ENCODE data around the gene TLL1. TPM values are rescaled to one million over a fixed set of nuclear protein-coding genes. Genes with fewer than 3 reads are reported as not detected.

Gene TLL1
- total RNA-seq, 1 experiment from 2014 or later: not detected

- Mint-ChIP-seq H3K4me1 (no peaks in the 10 kb centered on the region), H3K27me3 (ENCODE audit: low read depth) (no peaks in the 10 kb centered on the region), H3K27ac (no peak overlapping the region), H3K9me3 (no peaks in the 10 kb centered on the region; a peak in 1 of 5 replicates), H3K36me3 (ENCODE audit: insufficient read depth in 1 of 3, low read depth in 3 of 3) (peaks cover 0 to under 1% (median 0%) of the 10 kb centered on the region in 3 experiments; a peak in 2 of 7 replicates), H3K4me3 (no peak overlapping the region)
- no peak overlapping the region for H2BK20ac ChIP-seq (ENCODE audit: low read depth, low read length, poor library complexity, severe bottlenecking)
- no peak overlapping the region for H3K4ac ChIP-seq (ENCODE audit: low read depth, low read length)
- H2BK5ac ChIP-seq (ENCODE audit: insufficient read length, low read length): no peak overlapping the region
- no peak overlapping the region for H3K9ac ChIP-seq (ENCODE audit: extremely low read depth, insufficient read length, low read length)
- no CpG with 5 or more reads among the region's 1 CpG for WGBS (ENCODE audit: extremely low coverage, insufficient read length, low lambda C conversion rate)
- H3K27me3 ChIP-seq (ENCODE audit: insufficient read depth, low read length): no peaks in the 10 kb centered on the region
- no peaks in the 10 kb centered on the region for H3K9me3 ChIP-seq (ENCODE audit: control insufficient read depth, low read depth, low read length)
- no peak overlapping the region for H3K18ac ChIP-seq (ENCODE audit: insufficient read length, low read depth, low read length)
- no peak overlapping the region for H4K8ac ChIP-seq (replicated peaks; ENCODE audit: insufficient read length, low read depth, low read length)
- no peaks in the 10 kb centered on the region for H3K79me2 ChIP-seq (ENCODE audit: insufficient read depth, low read length)
- no peak overlapping the region for H3T11ph ChIP-seq (ENCODE audit: low read length)
- TF ChIP-seq CTCF (conservative IDR thresholded peaks at IDR 0.05): no peak
- no peaks in the 10 kb centered on the region for H3K23me2 ChIP-seq (ENCODE audit: insufficient read length, low read depth, low read length, poor library complexity, severe bottlenecking)
- H4K91ac ChIP-seq (ENCODE audit: insufficient read length, low read depth, low read length): no peak overlapping the region
- H3K4me2 ChIP-seq (ENCODE audit: insufficient read depth, insufficient read length, low read length): no peak overlapping the region
- H2BK120ac ChIP-seq (ENCODE audit: low read depth, low read length, poor library complexity, severe bottlenecking): no peak overlapping the region
- no peak for DNase-seq
- H4K20me1 ChIP-seq (ENCODE audit: control insufficient read depth, insufficient read depth, insufficient read length): no peaks in the 10 kb centered on the region
- no peaks in the 10 kb centered on the region for H3K79me1 ChIP-seq (ENCODE audit: insufficient read depth, low read depth, low read length, poor library complexity, severe bottlenecking)
- H3K27ac ChIP-seq (ENCODE audit: insufficient read length, low read depth, low read length): no peak overlapping the region
- no peak overlapping the region for H3K56ac ChIP-seq (ENCODE audit: insufficient read length, low read depth, low read length)
- H2AK5ac ChIP-seq (ENCODE audit: insufficient read length, low read length): no peak overlapping the region
- no peak overlapping the region for H3K14ac ChIP-seq (ENCODE audit: insufficient read depth, low read length)
- no peaks in the 10 kb centered on the region for H3K4me1 ChIP-seq (ENCODE audit: insufficient read depth, low read length)
- no peak overlapping the region for H2BK15ac ChIP-seq (ENCODE audit: low read depth, low read length)
- no peak overlapping the region for H4K5ac ChIP-seq (ENCODE audit: insufficient read length, low read depth, low read length)
- no peak overlapping the region for H2AFZ ChIP-seq (ENCODE audit: low read length)
- H2BK12ac ChIP-seq (ENCODE audit: insufficient read length, low read depth, low read length): no peak overlapping the region
- no peak overlapping the region for H3K23ac ChIP-seq (ENCODE audit: insufficient read length, low read depth, low read length)
These were observed 99.7 kb downstream of the TLL1 start for GRCh38 chr4:165972747-165973146.
